IPS-11a (cell line): ENCODE results near the gene TCF7L2.
"Not testable (repeated sequence)": the region's sequence is repeated elsewhere in the genome, so short reads cannot be mapped to it uniquely, and the experiment has no call there.

Experiments
- H3K4me3 ChIP-seq: one replicate; pipeline ENCODE4 v1.5.1; 2013; ENCODE audit warnings: low read depth, low read length, control low read depth

Gene TCF7L2

DNA sequence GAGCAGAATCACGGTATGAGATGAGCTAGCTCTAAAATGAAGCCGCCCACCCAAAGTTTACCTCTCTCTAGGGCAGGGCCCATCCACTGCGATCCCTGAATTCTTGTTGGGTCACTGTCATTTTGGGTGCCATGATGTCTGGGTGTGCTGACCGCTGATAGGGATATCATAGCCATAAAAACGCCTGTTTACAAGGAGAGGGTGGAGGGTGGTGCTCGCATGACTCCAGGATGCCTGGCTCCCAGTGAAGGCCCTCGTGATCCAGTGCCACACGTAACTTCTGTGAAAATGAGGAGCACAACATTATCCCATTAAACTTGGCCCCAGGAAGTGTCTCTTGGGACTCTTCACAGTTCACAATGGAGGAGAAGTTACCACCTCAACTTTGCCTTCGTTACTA, 139.5 kb downstream of the TCF7L2 start:
- H3K4me3 ChIP-seq, result no peak overlapping the region

DNA sequence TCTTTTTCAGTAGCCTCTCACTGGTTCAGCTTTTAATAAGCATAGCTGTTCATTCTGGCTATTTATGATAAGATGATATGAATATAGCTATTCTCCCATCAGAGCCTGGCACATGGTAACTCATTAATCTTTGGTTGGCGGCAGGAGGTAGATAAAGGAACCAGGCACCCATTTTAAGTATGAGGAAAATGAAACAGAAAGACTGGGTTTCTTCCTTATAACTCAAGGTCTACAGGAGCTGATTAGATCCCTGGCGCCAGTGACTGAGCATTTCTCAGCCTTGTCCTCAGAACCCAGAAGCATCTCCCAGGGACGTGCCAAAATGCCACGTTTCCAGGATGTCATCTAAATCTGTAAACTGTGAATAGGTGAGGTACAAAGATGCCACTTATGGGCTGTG, 141.9 kb downstream of the TCF7L2 start:
- no peak overlapping the region for H3K4me3 ChIP-seq

DNA sequence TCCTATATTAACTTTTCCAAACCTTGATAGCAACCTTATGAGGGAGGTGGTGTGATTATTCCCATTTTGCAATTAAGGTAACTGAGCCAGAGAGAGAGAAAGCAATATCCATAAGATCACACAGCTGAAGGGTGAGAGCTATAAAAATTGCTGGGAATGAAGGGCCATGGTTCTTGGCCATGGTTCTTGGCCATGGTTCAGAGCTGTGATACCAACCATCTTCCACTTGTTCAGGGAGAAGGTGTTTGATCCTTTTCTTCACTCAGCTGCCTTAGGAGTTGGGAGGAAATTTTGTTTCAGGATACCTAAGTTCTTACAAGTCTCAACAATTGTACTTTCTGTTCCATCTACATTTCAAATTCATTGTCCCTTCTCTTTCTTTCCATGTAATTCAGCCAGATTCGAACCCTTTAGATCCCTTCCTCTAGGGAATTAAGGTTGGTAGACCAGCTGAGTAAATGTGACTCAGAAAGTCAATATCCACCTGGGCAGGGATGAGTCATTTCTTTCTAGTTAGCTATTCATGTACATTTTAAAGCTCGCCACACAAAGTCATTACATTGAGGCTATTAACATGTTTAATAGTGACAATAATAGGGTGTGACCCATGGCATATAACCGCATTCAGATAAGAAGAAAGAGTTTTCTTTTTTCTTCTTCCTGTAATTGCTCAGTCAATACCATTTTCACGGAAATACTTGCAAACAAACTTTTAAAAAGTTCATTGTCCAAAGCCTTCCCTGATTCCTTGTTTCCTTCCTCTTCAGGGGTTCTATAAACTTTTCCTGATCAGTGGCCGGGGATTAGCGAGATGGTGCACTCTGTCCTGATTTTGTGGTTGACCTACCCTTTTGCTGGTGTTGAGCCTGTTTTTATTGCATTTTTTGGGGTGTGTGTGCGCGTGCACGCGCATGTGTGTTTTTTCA, 143.4 kb downstream of the TCF7L2 start:
- H3K4me3 ChIP-seq, result no peak overlapping the region

DNA sequence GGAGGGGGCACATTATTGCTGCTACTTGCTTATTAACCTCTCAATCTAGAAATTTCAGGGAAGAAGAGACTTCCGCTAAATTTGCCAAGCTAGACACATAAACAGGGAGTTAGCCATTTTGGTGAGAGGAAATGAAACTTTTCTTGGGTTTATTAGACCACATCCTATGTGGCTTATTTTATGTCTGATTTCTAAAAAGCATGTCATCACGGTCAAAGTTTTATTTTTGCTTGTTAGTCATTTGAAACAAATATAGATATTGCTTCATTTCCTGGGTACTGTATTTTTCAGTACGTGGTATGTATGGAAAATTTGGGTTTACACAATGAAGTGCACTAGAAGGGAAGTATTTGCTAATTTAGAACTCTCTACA, 144.1 kb downstream of the TCF7L2 start:
- H3K4me3 ChIP-seq, result no peak overlapping the region

DNA sequence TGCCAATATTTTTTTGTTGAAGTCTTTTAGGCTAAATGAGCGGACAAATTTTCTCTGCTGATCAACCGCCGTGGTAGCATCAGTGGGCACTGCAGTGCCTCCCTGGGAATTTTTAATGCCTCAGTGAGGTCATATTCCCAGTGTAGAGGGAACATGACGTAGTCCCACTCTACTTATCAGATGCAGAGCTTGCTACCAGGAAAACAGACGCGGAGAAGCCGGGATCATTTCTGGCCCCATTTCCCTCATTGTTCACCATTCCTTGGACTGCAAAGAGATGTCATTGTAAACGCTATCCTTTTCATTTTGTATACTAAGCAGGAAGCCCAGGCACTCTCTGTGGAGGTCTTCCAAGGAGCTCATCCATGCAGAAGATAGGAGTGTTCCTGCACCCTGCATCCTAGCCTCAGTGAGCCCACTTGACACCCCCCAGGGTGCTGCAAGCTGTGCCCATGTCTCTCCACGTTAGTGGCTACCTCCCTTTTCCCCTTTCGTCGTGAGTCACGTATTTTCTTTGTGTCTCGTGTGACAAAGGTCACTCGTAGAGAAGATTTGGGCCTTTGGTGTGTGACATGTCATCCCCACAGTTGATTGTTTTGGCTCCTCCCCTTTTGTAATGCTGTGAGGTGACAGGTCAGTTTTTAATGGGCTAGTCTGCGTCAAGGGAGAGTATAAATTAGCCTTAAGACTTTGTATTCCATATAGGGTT, 145.5 kb downstream of the TCF7L2 start:
- H3K4me3 ChIP-seq, result no peak overlapping the region

DNA sequence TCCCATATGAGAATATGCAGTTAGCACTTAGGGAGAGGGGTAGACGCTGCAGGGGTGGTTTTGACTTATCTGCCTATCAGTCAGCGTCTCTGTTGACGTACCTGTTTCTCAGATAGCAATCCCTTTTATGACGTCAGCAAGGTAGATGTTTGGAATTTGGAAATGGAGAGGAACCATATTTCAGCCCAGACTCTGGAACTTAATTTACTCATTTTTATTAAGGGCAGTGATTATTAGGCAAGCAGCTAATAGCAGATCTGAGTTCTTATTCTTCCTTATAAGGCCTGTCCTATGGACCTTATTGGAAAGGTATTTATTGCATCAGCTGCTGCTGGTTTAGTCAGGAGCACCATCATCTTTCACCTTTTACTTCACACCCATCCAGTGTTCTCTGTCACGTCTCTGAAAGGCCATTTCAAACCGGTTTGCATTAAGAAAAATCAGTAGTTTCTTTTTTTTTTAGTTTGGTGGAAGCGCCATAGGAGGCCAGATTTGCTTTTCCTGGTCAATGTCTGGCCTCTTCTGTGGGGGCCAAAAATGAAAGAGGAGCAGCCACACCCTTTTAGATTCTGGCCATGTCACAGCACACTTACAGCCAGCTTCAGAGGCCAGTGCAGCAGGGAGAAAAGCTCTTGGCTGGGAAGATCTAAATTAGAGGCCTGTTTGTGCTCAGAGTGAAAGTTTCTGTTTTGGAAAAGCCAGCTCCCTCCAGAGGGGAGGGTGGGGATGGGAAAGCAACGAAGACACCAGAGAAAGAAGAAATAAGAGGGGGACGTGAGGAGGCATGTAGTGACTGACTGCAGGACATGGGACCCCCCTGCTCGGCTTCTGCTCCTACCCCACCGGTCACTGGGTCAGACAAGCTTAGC, 146.3 kb downstream of the TCF7L2 start:
- H3K4me3 ChIP-seq, result no peak overlapping the region

DNA sequence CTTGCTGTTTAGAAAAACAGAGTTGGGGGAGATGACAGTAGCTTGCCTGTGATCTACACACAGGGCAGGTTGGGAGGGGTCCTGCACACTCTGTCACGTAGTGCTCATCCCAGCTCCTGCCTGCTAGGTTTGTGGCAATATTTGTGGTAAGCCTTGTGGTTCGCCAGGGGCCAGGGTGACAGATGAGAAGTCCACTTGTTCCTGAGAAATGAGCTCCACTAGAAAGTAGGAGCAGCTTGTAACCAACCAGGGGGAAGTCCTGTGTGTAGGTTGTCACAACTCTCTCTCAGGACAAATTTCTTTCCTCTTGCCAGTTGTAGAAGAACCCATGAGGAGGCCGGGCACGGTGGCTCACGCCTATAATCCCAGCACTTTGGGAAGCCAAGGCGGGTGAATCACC, 147.0 kb downstream of the TCF7L2 start:
- no peak overlapping the region for H3K4me3 ChIP-seq

DNA sequence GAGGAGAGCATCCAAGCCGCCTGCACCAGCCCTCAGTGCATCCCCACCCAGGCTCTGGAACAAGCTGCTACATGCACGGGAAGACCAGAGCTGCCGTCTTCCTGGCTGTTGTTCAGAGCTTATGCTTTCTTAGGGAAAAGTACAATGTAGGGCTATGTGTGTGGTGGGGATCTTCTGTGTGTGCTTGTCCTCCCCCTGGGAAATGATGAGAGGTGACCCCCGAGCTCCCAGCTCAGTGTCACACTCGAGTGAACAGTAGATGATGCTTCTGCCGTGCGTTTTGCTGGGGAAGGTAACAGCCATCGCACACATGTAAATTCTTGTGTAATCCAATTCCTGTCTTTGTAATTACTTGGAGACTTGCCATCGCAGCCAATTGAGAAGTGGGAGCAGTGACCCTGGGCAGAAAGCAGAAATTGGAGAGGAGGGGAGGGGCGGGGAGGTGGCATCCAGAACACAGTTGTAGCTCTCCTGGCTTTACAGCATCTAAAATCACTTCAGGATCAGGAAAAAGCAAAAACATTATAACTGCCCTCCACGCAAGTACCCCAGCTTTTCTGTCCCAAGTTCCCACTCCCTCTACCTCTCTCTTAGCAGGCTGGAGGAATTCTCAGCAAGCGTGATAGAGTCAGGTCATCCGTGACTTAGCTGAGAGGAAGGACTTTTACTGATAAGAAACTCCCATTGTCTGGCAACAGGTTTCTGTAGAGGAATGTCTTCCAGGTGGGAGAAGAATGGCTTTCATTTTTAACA, 149.6 kb downstream of the TCF7L2 start:
- no peak overlapping the region for H3K4me3 ChIP-seq

DNA sequence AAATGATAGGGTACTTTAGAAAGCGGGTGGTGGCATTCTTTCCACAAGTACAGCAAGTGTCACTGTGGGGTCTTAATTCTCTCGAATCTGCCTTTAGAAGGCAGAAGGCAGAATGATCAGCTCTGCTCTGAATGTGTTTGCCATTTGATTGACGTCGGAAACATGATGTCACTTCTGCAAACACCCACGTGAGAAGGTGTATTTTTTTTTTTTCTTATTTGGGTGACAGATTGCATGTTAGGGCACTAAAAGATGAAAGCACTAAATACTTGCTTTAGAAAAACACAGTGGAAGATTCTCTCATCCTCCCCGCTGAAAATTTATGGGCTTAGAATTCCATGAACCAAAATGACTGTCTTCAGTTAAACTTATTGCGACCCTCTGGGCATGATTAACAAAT, 150.2 kb downstream of the TCF7L2 start:
- no peak overlapping the region for H3K4me3 ChIP-seq

DNA sequence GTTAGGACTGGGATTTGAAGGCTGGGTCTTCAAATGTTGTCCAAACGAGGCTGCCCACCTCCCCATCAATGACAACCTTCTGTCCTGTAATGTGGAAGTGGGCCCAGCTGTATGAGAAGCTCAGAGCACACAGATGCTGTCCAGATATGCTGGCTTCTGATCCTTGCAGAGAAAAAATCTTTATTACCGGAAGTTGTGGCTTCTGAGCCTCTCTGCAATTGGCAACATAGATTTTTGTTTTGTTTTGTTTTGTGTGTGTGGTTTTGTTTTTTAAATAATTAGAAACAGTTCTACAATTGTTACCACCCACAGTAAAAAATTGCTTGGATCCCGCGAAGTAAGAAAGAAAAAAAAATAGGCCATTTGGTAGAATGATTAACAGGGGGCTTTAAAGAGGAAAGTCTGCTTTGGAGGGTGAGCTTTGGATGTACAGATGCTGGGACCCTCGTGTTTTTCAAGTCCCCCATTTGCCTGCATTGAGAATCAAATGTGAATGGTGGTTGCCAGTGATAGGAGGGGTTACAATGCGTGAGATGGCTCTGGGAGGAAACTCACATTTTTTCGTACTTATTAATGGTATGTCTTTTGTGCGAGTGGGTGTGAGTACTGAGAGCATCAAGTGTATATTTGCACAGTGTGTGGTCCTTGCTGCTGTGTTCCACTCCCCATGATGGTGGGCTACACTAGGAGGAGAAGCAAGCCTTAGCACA, 153.2 kb downstream of the TCF7L2 start:
- no peak overlapping the region for H3K4me3 ChIP-seq

DNA sequence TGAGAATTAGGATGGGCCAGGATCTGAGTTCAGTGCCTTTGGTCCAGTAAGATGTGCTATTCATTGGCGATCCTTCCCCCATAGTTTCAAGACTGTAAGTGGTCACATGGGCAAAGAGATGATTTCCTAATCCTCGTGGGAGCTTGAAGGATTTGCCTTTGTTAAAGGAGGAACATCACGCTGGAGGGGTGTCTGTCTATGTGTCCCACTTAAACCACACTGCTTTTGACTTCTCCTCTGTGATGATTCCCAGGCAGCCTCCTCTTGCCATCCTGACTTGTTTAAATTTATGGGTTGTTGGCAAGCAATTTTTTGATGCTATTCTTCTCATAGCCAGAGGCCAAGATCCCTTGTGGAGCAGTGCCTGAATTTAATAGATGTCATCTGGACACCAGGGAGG, 154.0 kb downstream of the TCF7L2 start:
- no peak overlapping the region for H3K4me3 ChIP-seq

DNA sequence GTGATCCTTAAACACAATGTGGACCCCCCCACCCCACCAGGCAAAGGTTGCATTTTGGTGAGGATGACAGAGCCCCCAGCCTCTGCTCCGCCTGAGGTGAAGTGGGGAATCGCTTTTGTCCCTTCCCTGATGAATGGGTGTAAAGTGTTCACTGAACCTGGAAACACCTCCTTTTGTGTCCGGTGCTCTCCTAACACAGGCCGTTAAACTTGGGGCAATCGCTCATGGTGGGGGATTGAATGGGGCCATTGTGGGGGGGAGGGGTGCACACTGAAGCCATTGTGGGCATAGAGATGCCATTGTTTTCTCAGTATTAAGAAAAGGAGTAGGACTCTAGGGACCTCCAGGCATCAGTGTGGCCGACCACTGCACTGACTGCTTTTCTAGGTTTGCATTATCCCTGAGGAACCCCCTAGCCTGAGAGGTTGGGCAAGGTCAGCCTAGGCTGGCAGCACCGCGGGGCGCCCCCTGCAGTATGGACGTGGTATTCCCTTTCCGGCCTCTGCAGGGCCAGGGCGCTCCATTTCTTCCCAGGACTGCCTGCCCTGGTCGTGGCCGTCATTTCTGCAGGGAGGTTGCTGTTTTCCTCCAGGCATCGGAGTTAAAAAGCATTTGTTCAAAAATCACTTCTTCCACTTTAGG, 158.3 kb downstream of the TCF7L2 start:
- H3K4me3 ChIP-seq, result no peak overlapping the region

DNA sequence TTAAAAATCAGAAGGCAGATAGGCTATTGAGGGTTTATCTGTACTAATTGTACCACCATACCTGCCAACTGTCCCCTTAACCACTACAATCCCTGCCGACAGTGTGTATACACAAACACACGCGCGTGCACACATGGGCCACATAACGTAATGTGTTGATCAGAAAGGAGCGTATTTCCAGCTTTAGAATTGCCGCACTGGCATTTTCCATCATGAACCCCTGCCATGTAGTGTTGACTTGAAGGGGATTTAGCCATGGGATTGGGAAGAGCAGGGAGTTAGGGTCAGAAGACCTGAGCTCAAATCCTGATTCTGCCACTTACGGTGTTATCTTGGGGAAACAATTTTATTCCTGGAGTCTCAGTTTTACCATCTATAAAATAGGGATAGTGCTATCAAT, 158.9 kb downstream of the TCF7L2 start:
- no peak overlapping the region for H3K4me3 ChIP-seq

DNA sequence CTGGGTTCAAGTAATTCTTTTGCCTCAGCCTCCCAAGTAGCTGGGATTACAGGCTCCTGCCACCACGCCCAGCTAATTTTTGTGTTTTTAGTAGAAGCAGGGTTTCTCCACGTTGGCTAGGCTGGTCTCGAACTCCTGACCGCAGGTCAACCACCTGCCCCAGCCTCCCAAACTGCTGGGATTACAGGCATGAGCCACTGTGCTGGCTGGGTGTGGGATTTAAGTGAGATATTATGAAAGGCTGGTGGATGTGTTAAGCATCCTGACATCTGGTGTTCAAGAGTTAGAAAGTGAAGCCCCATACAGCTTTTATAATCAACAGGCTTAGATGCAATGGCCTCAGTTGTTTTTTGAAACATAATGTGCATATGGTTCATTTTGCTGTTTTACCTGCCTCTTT, 159.4 kb downstream of the TCF7L2 start:
- H3K4me3 ChIP-seq, result not testable (repeated sequence)

DNA sequence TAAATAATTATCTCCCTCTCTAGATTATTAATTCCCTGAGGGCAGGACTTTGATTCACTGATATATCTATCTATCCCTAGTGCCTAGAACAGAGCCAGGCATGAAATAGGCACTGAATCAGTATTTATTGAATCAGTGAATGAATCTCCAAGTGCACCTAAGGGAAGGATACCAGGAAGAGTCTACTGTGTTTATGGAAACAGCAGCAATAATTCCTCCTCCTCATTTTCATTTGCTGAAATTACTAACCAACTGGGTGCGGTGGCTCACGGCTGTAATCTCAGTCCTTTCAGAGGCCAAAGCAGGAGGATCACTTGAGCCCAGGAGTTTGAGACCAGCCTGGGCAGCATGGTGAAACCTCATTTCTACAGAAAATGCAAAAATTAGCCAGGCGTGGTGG, 161.2 kb downstream of the TCF7L2 start:
- no peak overlapping the region for H3K4me3 ChIP-seq

DNA sequence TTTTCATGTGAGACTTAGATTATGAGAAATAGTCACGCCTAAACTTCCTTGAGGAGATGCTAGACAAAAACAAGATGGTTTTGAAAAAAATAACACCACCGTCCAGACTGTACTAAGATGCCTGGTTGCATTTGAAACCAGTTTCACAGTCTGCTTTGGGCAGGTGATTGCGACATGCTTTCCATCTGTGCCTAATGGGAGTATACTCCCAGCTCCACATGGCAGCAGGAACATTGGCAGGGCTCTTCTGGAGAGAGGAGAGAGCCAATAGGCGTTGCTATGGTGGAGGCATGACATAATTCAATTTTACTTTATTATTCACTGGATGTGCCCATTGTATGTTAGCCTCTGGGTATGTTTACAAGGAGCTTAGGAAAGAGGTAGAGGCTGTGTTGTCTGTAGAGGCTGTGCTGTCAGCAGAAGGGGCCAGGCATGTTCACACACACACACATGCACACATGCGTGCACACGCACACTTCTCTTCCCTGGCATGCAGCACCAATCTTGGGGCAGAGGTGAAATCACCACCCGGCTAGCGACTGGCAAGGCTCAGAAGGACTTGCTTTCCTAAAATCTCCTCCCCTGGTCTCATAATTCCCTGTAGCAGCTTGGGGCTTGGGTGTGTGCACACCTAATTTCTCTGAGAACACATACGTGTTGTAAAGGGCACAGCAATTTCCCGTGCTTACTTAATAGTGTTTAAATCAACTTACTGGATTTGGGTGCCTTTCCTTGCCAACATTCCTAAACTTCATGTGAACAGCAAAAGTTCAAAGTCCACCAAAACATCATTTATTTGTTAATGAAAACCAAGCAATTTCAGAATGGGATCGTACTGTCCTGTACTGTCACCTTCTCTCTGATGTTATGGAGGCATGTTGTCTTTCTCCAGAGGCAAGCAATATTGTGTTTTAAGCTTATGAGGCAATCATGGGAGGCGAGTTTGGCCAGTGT, 162.1 kb downstream of the TCF7L2 start:
- no peak overlapping the region for H3K4me3 ChIP-seq

DNA sequence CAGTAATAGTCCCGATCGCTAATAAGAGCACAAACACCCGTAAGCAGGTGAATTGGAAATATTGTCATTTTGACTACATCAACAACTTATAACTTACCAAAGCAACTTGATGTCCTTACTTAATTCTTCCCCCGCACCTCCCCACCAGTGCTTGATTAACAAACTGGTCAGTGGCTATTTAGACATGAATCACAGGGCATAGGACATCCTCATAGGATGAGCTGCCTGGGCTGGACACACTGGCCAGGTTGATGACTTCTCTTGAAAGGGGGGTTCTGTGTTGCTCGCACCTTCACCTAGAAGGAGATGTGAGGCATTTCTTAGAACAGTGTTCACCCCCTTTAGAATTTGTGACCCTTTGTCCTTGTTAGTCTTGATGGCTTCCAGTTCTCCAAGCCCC, 163.2 kb downstream of the TCF7L2 start:
- H3K4me3 ChIP-seq, result no peak overlapping the region

DNA sequence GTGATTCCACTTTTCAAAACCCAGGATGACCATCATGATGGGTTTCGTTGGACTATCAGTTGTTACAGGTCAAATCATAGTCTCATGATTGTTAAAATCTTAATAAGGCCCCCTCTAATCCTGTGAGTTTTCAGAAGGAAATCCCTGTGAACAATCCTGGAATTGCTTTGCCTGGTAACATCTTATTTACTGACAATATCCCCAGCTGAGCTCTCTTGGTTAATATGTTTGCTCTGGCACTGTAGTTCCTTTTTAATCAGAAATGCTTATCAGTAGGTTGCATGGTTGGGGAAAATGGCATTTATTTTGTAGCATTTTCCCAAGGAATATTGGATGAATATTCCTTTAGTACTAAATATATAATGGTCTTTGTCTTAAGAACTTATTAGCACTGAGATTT, 163.9 kb downstream of the TCF7L2 start:
- H3K4me3 ChIP-seq, result no peak overlapping the region

DNA sequence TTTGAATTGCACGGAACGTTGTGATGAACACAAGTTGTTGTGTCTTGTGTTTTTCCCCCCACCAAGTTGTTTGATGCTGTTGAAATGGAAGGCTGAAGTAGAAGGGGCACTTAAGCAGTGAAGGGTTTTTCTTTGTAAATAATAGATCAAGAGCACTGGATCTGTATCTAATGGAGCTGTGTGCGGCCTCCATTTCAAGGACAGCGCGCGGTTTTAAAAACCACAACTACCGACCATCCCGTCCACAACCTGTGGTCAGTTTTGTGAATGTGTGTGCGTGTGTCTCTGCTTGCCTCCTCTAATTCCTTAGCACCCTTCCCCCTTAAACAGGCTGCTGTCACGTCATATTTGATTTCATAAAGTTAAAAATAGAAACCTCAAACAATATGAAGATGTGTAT, 165.5 kb downstream of the TCF7L2 start:
- H3K4me3 ChIP-seq, result no peak overlapping the region
